ENCODE measurements around the gene SLC35F1.

Gene SLC35F1

GRCh38 chr6:117911660-117912059 is 4.6 kb downstream of the SLC35F1 start:
- H3K9me3 ChIP-seq (ENCODE audit: control extremely low read depth in 1 of 5, control insufficient read depth in 4 of 5, insufficient read depth in 2 of 5, low read depth in 1 of 5, low read length in 4 of 5): peaks cover 0 to 3% (median 1%) of the 10 kb centered on the region in 5 experiments
- H3K27ac ChIP-seq (ENCODE audit: insufficient read depth in 1 of 2, low read depth in 1 of 2, low read length in 2 of 2, poor library complexity in 1 of 2, severe bottlenecking in 2 of 2): no peak overlapping the region
- H3K4me1 ChIP-seq (ENCODE audit: control extremely low read depth in 1 of 4, control insufficient read depth in 4 of 4, insufficient read depth in 4 of 4, low read length in 3 of 4): peaks cover 0 to 19% (median 14%) of the 10 kb centered on the region in 4 experiments
- no peaks in the 10 kb centered on the region for H3K36me3 ChIP-seq (ENCODE audit: control insufficient read depth in 4 of 4, insufficient read depth in 4 of 4, low read length in 3 of 4)
- H3K4me3 ChIP-seq (ENCODE audit: control insufficient read depth in 1 of 7, extremely low read depth in 1 of 7, insufficient read depth in 4 of 7, low read depth in 2 of 7, low read length in 6 of 7): no peak overlapping the region
- H3K27me3 ChIP-seq (replicated peaks in 2 of 5; ENCODE audit: control insufficient read depth in 4 of 5, insufficient read depth in 5 of 5, low read length in 4 of 5): peaks cover 7 to 54% (median 12%) of the 10 kb centered on the region in 5 experiments
- ChIA-PET CTCF (no interaction called here), POLR2A (no interaction called here)
- DNase-seq: no peak
- WGBS (ENCODE audit: insufficient coverage): no CpG with 5 or more reads among the region's 1 CpG

GRCh38 chr6:117915846-117916245 is 8.8 kb downstream of the SLC35F1 start:
- CTCF ChIA-PET: no interaction called here
- Histone ChIP-seq H3K27ac (ENCODE audit: insufficient read depth in 1 of 2, low read depth in 1 of 2, low read length in 2 of 2, poor library complexity in 1 of 2, severe bottlenecking in 2 of 2) (no peak overlapping the region), H3K9me3 (ENCODE audit: control extremely low read depth in 1 of 5, control insufficient read depth in 4 of 5, insufficient read depth in 2 of 5, low read depth in 1 of 5, low read length in 4 of 5) (no peaks in the 10 kb centered on the region), H3K27me3 (replicated peaks in 2 of 5; ENCODE audit: control insufficient read depth in 4 of 5, insufficient read depth in 5 of 5, low read length in 4 of 5) (peaks cover 2 to 53% (median 21%) of the 10 kb centered on the region in 5 experiments), H3K36me3 (ENCODE audit: control insufficient read depth in 4 of 4, insufficient read depth in 4 of 4, low read length in 3 of 4) (no peaks in the 10 kb centered on the region), H3K4me3 (ENCODE audit: control insufficient read depth in 1 of 7, extremely low read depth in 1 of 7, insufficient read depth in 4 of 7, low read depth in 2 of 7, low read length in 6 of 7) (no peak overlapping the region), H3K4me1 (ENCODE audit: control extremely low read depth in 1 of 4, control insufficient read depth in 4 of 4, insufficient read depth in 4 of 4, low read length in 3 of 4) (peaks cover 0 to 6% (median 2%) of the 10 kb centered on the region in 4 experiments)
- 95% methylated on average over 2 of the region's 4 CpGs for WGBS (ENCODE audit: insufficient coverage)
- POLR2A ChIA-PET: no interaction called here
- no peak for DNase-seq

GRCh38 chr6:117916483-117916882 is 9.4 kb downstream of the SLC35F1 start:
- ChIA-PET CTCF (no interaction called here), POLR2A (no interaction called here)
- no peaks in the 10 kb centered on the region for H3K36me3 ChIP-seq (ENCODE audit: control insufficient read depth in 4 of 4, insufficient read depth in 4 of 4, low read length in 3 of 4)
- peaks cover 0 to 6% (median 2%) of the 10 kb centered on the region in 4 experiments for H3K4me1 ChIP-seq (ENCODE audit: control extremely low read depth in 1 of 4, control insufficient read depth in 4 of 4, insufficient read depth in 4 of 4, low read length in 3 of 4)
- DNase-seq: no peak
- no peak overlapping the region for H3K27ac ChIP-seq (ENCODE audit: insufficient read depth in 1 of 2, low read depth in 1 of 2, low read length in 2 of 2, poor library complexity in 1 of 2, severe bottlenecking in 2 of 2)
- peaks cover 5 to 57% (median 21%) of the 10 kb centered on the region in 5 experiments for H3K27me3 ChIP-seq (replicated peaks in 2 of 5; ENCODE audit: control insufficient read depth in 4 of 5, insufficient read depth in 5 of 5, low read length in 4 of 5)
- H3K4me3 ChIP-seq (ENCODE audit: control insufficient read depth in 1 of 7, extremely low read depth in 1 of 7, insufficient read depth in 4 of 7, low read depth in 2 of 7, low read length in 6 of 7): no peak overlapping the region
- 90% methylated on average over 1 of the region's 1 CpG for whole genome bisulfite sequencing (ENCODE audit: insufficient coverage)
- H3K9me3 ChIP-seq (ENCODE audit: control extremely low read depth in 1 of 5, control insufficient read depth in 4 of 5, insufficient read depth in 2 of 5, low read depth in 1 of 5, low read length in 4 of 5): no peaks in the 10 kb centered on the region

GRCh38 chr6:117917176-117917575 is 10.1 kb downstream of the SLC35F1 start:
- peaks cover 10 to 60% (median 23%) of the 10 kb centered on the region in 5 experiments for H3K27me3 ChIP-seq (replicated peaks in 2 of 5; ENCODE audit: control insufficient read depth in 4 of 5, insufficient read depth in 5 of 5, low read length in 4 of 5)
- no peak for DNase-seq
- 96% methylated on average over 2 of the region's 2 CpGs for WGBS (ENCODE audit: insufficient coverage)
- CTCF ChIA-PET: no interaction called here
- no peaks in the 10 kb centered on the region for H3K36me3 ChIP-seq (ENCODE audit: control insufficient read depth in 4 of 4, insufficient read depth in 4 of 4, low read length in 3 of 4)
- no peak overlapping the region for H3K4me3 ChIP-seq (ENCODE audit: control insufficient read depth in 1 of 7, extremely low read depth in 1 of 7, insufficient read depth in 4 of 7, low read depth in 2 of 7, low read length in 6 of 7)
- H3K9me3 ChIP-seq (ENCODE audit: control extremely low read depth in 1 of 5, control insufficient read depth in 4 of 5, insufficient read depth in 2 of 5, low read depth in 1 of 5, low read length in 4 of 5): no peaks in the 10 kb centered on the region
- POLR2A ChIA-PET: no interaction called here
- no peak overlapping the region for H3K27ac ChIP-seq (ENCODE audit: insufficient read depth in 1 of 2, low read depth in 1 of 2, low read length in 2 of 2, poor library complexity in 1 of 2, severe bottlenecking in 2 of 2)
- H3K4me1 ChIP-seq (ENCODE audit: control extremely low read depth in 1 of 4, control insufficient read depth in 4 of 4, insufficient read depth in 4 of 4, low read length in 3 of 4): peaks cover 0 to 6% (median 2%) of the 10 kb centered on the region in 4 experiments

GRCh38 chr6:117918454-117918853 is 11.4 kb downstream of the SLC35F1 start:
- Histone ChIP-seq H3K27ac (ENCODE audit: insufficient read depth in 1 of 2, low read depth in 1 of 2, low read length in 2 of 2, poor library complexity in 1 of 2, severe bottlenecking in 2 of 2) (no peak overlapping the region), H3K9me3 (ENCODE audit: control extremely low read depth in 1 of 5, control insufficient read depth in 4 of 5, insufficient read depth in 2 of 5, low read depth in 1 of 5, low read length in 4 of 5) (no peaks in the 10 kb centered on the region), H3K4me3 (ENCODE audit: control insufficient read depth in 1 of 7, extremely low read depth in 1 of 7, insufficient read depth in 4 of 7, low read depth in 2 of 7, low read length in 6 of 7) (no peak overlapping the region), H3K27me3 (replicated peaks in 2 of 5; ENCODE audit: control insufficient read depth in 4 of 5, insufficient read depth in 5 of 5, low read length in 4 of 5) (peaks cover 13 to 60% (median 23%) of the 10 kb centered on the region in 5 experiments), H3K4me1 (ENCODE audit: control extremely low read depth in 1 of 4, control insufficient read depth in 4 of 4, insufficient read depth in 4 of 4, low read length in 3 of 4) (peaks cover 0 to 6% (median 2%) of the 10 kb centered on the region in 4 experiments), H3K36me3 (ENCODE audit: control insufficient read depth in 4 of 4, insufficient read depth in 4 of 4, low read length in 3 of 4) (no peaks in the 10 kb centered on the region)
- DNase-seq: no peak
- CTCF ChIA-PET: no interaction called here
- POLR2A ChIA-PET: no interaction called here
- WGBS (ENCODE audit: insufficient coverage): 56% methylated on average over 5 of the region's 5 CpGs

GRCh38 chr6:117919275-117919674 is 12.2 kb downstream of the SLC35F1 start:
- no peak overlapping the region for H3K27ac ChIP-seq (ENCODE audit: insufficient read depth in 1 of 2, low read depth in 1 of 2, low read length in 2 of 2, poor library complexity in 1 of 2, severe bottlenecking in 2 of 2)
- H3K4me1 ChIP-seq (ENCODE audit: control extremely low read depth in 1 of 4, control insufficient read depth in 4 of 4, insufficient read depth in 4 of 4, low read length in 3 of 4): peaks cover 0 to 6% (median 2%) of the 10 kb centered on the region in 4 experiments
- H3K27me3 ChIP-seq (replicated peaks in 2 of 5; ENCODE audit: control insufficient read depth in 4 of 5, insufficient read depth in 5 of 5, low read length in 4 of 5): peaks cover 13 to 60% (median 23%) of the 10 kb centered on the region in 5 experiments
- ChIA-PET POLR2A (no interaction called here), CTCF (no interaction called here)
- H3K4me3 ChIP-seq (ENCODE audit: control insufficient read depth in 1 of 7, extremely low read depth in 1 of 7, insufficient read depth in 4 of 7, low read depth in 2 of 7, low read length in 6 of 7): no peak overlapping the region
- 3% methylated on average over 6 of the region's 7 CpGs for WGBS (ENCODE audit: insufficient coverage)
- peak in 1 of 3 donors; percentile 3 for DNase-seq
- no peaks in the 10 kb centered on the region for H3K9me3 ChIP-seq (ENCODE audit: control extremely low read depth in 1 of 5, control insufficient read depth in 4 of 5, insufficient read depth in 2 of 5, low read depth in 1 of 5, low read length in 4 of 5)
- H3K36me3 ChIP-seq (ENCODE audit: control insufficient read depth in 4 of 4, insufficient read depth in 4 of 4, low read length in 3 of 4): no peaks in the 10 kb centered on the region

GRCh38 chr6:117919775-117920729 is 13.0 kb downstream of the SLC35F1 start:
- peak in 1 of 3 donors; percentile 17 for DNase-seq
- WGBS (ENCODE audit: insufficient coverage): 4% methylated on average over 26 of the region's 39 CpGs
- Histone ChIP-seq H3K9me3 (ENCODE audit: control extremely low read depth in 1 of 5, control insufficient read depth in 4 of 5, insufficient read depth in 2 of 5, low read depth in 1 of 5, low read length in 4 of 5) (no peaks in the 10 kb centered on the region), H3K4me1 (ENCODE audit: control extremely low read depth in 1 of 4, control insufficient read depth in 4 of 4, insufficient read depth in 4 of 4, low read length in 3 of 4) (peaks cover 0 to 6% (median 2%) of the 10 kb centered on the region in 4 experiments), H3K36me3 (ENCODE audit: control insufficient read depth in 4 of 4, insufficient read depth in 4 of 4, low read length in 3 of 4) (no peaks in the 10 kb centered on the region), H3K4me3 (ENCODE audit: control insufficient read depth in 1 of 7, extremely low read depth in 1 of 7, insufficient read depth in 4 of 7, low read depth in 2 of 7, low read length in 6 of 7) (peak overlapping the region in 1 of 7 experiments; percentile 12), H3K27ac (ENCODE audit: insufficient read depth in 1 of 2, low read depth in 1 of 2, low read length in 2 of 2, poor library complexity in 1 of 2, severe bottlenecking in 2 of 2) (no peak overlapping the region), H3K27me3 (replicated peaks in 2 of 5; ENCODE audit: control insufficient read depth in 4 of 5, insufficient read depth in 5 of 5, low read length in 4 of 5) (peaks cover 13 to 60% (median 23%) of the 10 kb centered on the region in 5 experiments)
- POLR2A ChIA-PET: no interaction called here
- CTCF ChIA-PET: no interaction called here

Measured in common myeloid progenitor, CD34-positive (primary cell).